IMR-90 (cell line): Measurements from ENCODE around the gene INHBE. TPM values are rescaled to one million over a fixed set of nuclear protein-coding genes. Genes with fewer than 3 reads are reported as not detected.

ENCODE experiments used
- ATAC-seq: fragments of 200-7000 bp; cut with Tn5 transposase; 2 replicates; pipeline ENCODE4 v1.9.1; 2020; ENCODE audit warnings: low read depth, mild to moderate bottlenecking, moderate library complexity
- BruUV-seq: library from RNA; stranded (reverse); fragments of 400-500 nt; replicated peaks from 2 replicates; lab custom pipeline; 2021; lab: Mats Ljungman, UMichigan
- CTCF ChIA-PET: fragments of 300-600 bp; formaldehyde crosslinking; extraction: SDS; loops from one replicate; lab custom pipeline; 2021; ENCODE audit warnings: antibody characterized with exemption; lab: Yijun Ruan, JAX
- POLR2A ChIA-PET: fragments of 300-600 bp; sonication (Branson Sonifier 250); formaldehyde crosslinking; loops from one replicate; lab custom pipeline; 2022; ENCODE audit warnings: antibody characterized with exemption; ENCODE audit not compliant: unreplicated experiment; lab: Charles Lee
- DNase-seq: peaks from one replicate; pipeline ENCODE4 v3.0.0; 2013
- H2AFZ ChIP-seq: replicated peaks from 2 replicates; pipeline ENCODE3; 2013; ENCODE audit warnings: low read length, mild to moderate bottlenecking; ENCODE audit not compliant: poor library complexity
- H2AK5ac ChIP-seq: 2 replicates; pipeline ENCODE4 v1.6.1; 2013; ENCODE audit warnings: low read depth, low read length, inconsistent platforms
- H2AK9ac ChIP-seq: replicated peaks from 2 replicates; pipeline ENCODE3; 2013; ENCODE audit warnings: mild to moderate bottlenecking, low read depth, low read length, moderate library complexity; ENCODE audit not compliant: poor library complexity
- H2BK120ac ChIP-seq: 2 replicates; pipeline ENCODE4 v1.6.1; 2013; ENCODE audit warnings: low read depth, low read length, inconsistent platforms
- H2BK15ac ChIP-seq: 3 replicates; pipeline ENCODE4 v1.6.1; 2013; ENCODE audit warnings: low read depth, low read length, inconsistent platforms
- H2BK20ac ChIP-seq: 2 replicates; pipeline ENCODE4 v1.6.1; 2013; ENCODE audit warnings: low read depth, mild to moderate bottlenecking, inconsistent platforms, low read length, moderate library complexity
- H2BK5ac ChIP-seq: 2 replicates; pipeline ENCODE4 v1.6.1; 2013; ENCODE audit warnings: mild to moderate bottlenecking, low read depth, low read length, inconsistent platforms; ENCODE audit not compliant: poor library complexity, severe bottlenecking
- H3K14ac ChIP-seq: replicated peaks from 2 replicates; pipeline ENCODE4 v1.6.1; 2013; ENCODE audit warnings: low read depth, low read length, inconsistent platforms
- H3K18ac ChIP-seq: 2 replicates; pipeline ENCODE4 v1.6.1; 2013; ENCODE audit warnings: low read depth, low read length, control low read depth
- H3K23ac ChIP-seq: 2 replicates; pipeline ENCODE4 v1.6.1; 2013; ENCODE audit warnings: low read depth, low read length, inconsistent platforms
- H3K27ac ChIP-seq: 2 replicates; pipeline ENCODE4 v1.5.1; 2013; ENCODE audit warnings: mild to moderate bottlenecking, control low read depth, low read length; ENCODE audit not compliant: insufficient read depth
- H3K27me3 ChIP-seq: 2 replicates; pipeline ENCODE4 v1.6.1; 2013; ENCODE audit warnings: low read length; ENCODE audit not compliant: control insufficient read depth, insufficient read depth
- H3K36me3 ChIP-seq: 2 replicates; pipeline ENCODE4 v1.6.1; 2013; ENCODE audit warnings: low read length, mixed read lengths; ENCODE audit not compliant: control insufficient read depth, insufficient read depth
- H3K4ac ChIP-seq: 2 replicates; pipeline ENCODE4 v1.6.1; 2013; ENCODE audit warnings: low read depth, low read length, inconsistent platforms
- H3K4me1 ChIP-seq: 2 replicates; pipeline ENCODE4 v1.6.1; 2013; ENCODE audit warnings: low read length, mixed read lengths; ENCODE audit not compliant: control insufficient read depth, insufficient read depth
- H3K4me2 ChIP-seq: 2 replicates; pipeline ENCODE4 v1.6.1; 2013; ENCODE audit warnings: low read depth, mild to moderate bottlenecking, control low read depth, low read length, moderate library complexity
- H3K4me3 ChIP-seq: 2 replicates; pipeline ENCODE4 v1.5.1; 2013; ENCODE audit warnings: low read depth, mild to moderate bottlenecking, control low read depth, low read length, moderate library complexity; ENCODE audit not compliant: insufficient read depth
- H3K56ac ChIP-seq: 2 replicates; pipeline ENCODE4 v1.6.1; 2013; ENCODE audit warnings: low read length, inconsistent platforms; ENCODE audit not compliant: insufficient read depth; ENCODE audit errors: extremely low read depth
- H3K79me1 ChIP-seq, 2 experiments: 2 replicates each; pipeline ENCODE4 v1.6.1; 2013; ENCODE audit warnings: low read length in 2 of 2, inconsistent platforms in 1 of 2, low read depth in 1 of 2
- H3K9ac ChIP-seq: 2 replicates; pipeline ENCODE4 v1.6.1; 2013; ENCODE audit warnings: low read depth, low read length, control low read depth
- H3K9me1 ChIP-seq: 2 replicates; pipeline ENCODE4 v1.6.1; 2013; ENCODE audit warnings: low read length, inconsistent platforms; ENCODE audit not compliant: insufficient read depth
- H3K9me3 ChIP-seq: 2 replicates; pipeline ENCODE4 v1.6.1; 2013; ENCODE audit warnings: low read length; ENCODE audit not compliant: control insufficient read depth, insufficient read depth
- H4K20me1 ChIP-seq: 2 replicates; pipeline ENCODE4 v1.6.1; 2013; ENCODE audit warnings: low read length, inconsistent platforms; ENCODE audit not compliant: insufficient read depth
- H4K5ac ChIP-seq: 2 replicates; pipeline ENCODE4 v1.6.1; 2013; ENCODE audit warnings: mild to moderate bottlenecking, low read depth, low read length, control low read depth
- H4K8ac ChIP-seq, 2 experiments: 2 replicates each; pipeline ENCODE4 v1.6.1; 2013; ENCODE audit warnings: low read depth in 2 of 2, low read length in 2 of 2, control low read depth in 1 of 2, inconsistent platforms in 1 of 2
- H4K91ac ChIP-seq: 2 replicates; pipeline ENCODE4 v1.6.1; 2013; ENCODE audit warnings: low read depth, low read length, inconsistent platforms; ENCODE audit not compliant: insufficient read depth
- BHLHE40 ChIP-seq: fragments of 150-350 bp; IDR thresholded peaks from 2 replicates; pipeline ENCODE4 v1.6.1; 2016; ENCODE audit warnings: mild to moderate bottlenecking, low read depth, low read length
- CEBPB ChIP-seq: IDR thresholded peaks from 2 replicates; pipeline ENCODE4 v1.6.1; 2012; ENCODE audit warnings: low read depth, low read length, improper control_type of control experiment
- CHD1 ChIP-seq: IDR thresholded peaks from 2 replicates; pipeline ENCODE4 v1.6.1; 2012; ENCODE audit warnings: low read depth, low read length, improper control_type of control experiment
- ELK1 ChIP-seq: fragments of 150-350 bp; IDR thresholded peaks from 2 replicates; pipeline ENCODE4 v1.6.1; 2016; ENCODE audit warnings: low read depth, mild to moderate bottlenecking, low read length, moderate library complexity, borderline replicate concordance
- FOS ChIP-seq: fragments of 150-350 bp; IDR thresholded peaks from 2 replicates; pipeline ENCODE4 v1.6.1; 2016; ENCODE audit warnings: low read depth, low read length
- MAFK ChIP-seq: IDR thresholded peaks from 2 replicates; pipeline ENCODE4 v1.6.1; 2012; ENCODE audit warnings: low read depth, low read length, improper control_type of control experiment
- MXI1 ChIP-seq: IDR thresholded peaks from 2 replicates; pipeline ENCODE4 v1.6.1; 2012; ENCODE audit warnings: low read depth, mild to moderate bottlenecking, low read length, moderate library complexity, borderline replicate concordance
- RAD21 ChIP-seq: IDR thresholded peaks from 2 replicates; pipeline ENCODE4 v1.6.1; 2012; ENCODE audit warnings: low read length, improper control_type of control experiment
- SMC3 ChIP-seq: fragments of 150-350 bp; IDR thresholded peaks from 2 replicates; pipeline ENCODE4 v1.6.1; 2016; ENCODE audit warnings: low read depth, mild to moderate bottlenecking, antibody characterized with exemption, low read length, moderate library complexity
- WGBS, 2 experiments: methylation state at CpG; one replicate each; pipeline versions ENCODE4 v1.1.5 to v1.1.7; 2013; ENCODE audit warnings: missing lambda C conversion rate in 2 of 2; ENCODE audit not compliant: insufficient read length in 1 of 2; ENCODE audit errors: extremely low coverage in 2 of 2; 5-methylcytosine and 5-hydroxymethylcytosine counted together
- dilution Hi-C: fragments of 300-500 bp; cut with HindIII; formaldehyde crosslinking; loops from one replicate; pipeline ENCODE4 v1.14.3; 2018; ENCODE audit warnings: low sequenced_read_pairs; ENCODE audit not compliant: unreplicated experiment
- in situ Hi-C: fragments of 300-500 bp; cut with MboI; formaldehyde crosslinking; loops from 3 replicates; pipeline ENCODE4 v1.14.3; 2019; ENCODE audit warnings: low sequenced_read_pairs, inconsistent platforms, mixed read lengths
- intact Hi-C: fragments of 100-400 bp; cut with micrococcal nuclease; formaldehyde crosslinking; loops from 2 replicates; pipeline ENCODE4 v1.10.0; 2022
- polyA plus RNA-seq, 3 experiments: library from polyadenylated mRNA; depleted of rRNA; stranded (reverse); fragments of >200 nt; gene quantifications; 2 replicates each; pipeline ENCODE4 v1.2.3, GENCODE V29; 2012; ENCODE audit warnings: low replicate concordance in 1 of 3
- total RNA-seq: library from RNA; depleted of rRNA; stranded (reverse); fragments of >200 nt; gene quantifications from 2 replicates; pipeline ENCODE4 v1.2.3, GENCODE V29; 2012

Gene INHBE
- total and polyA plus RNA-seq, 2 of the 4 experiments (the other 2 are of a cell fraction) = 0.90 to 1.7 TPM

- Histone ChIP-seq H4K5ac (no peak overlapping the region), H3K4me2 (no peak overlapping the region), H2AK9ac (no peak overlapping the region), H3K9me1 (peaks cover 14% of the 10 kb centered on the region), H4K91ac (no peak overlapping the region), H3K9me3 (no peaks in the 10 kb centered on the region), H3K23ac (no peak overlapping the region), H3K27ac (no peak overlapping the region), H3K79me1 (peaks cover 45 to 50% of the 10 kb centered on the region in 2 experiments), H2BK15ac (no peak overlapping the region), H2BK5ac (no peak overlapping the region), H3K18ac (no peak overlapping the region), H4K8ac (no peak overlapping the region), H3K14ac (no peak overlapping the region), H3K27me3 (no peaks in the 10 kb centered on the region), H3K56ac (no peak overlapping the region), H3K36me3 (peaks cover 57% of the 10 kb centered on the region), H2BK120ac (no peak overlapping the region), H4K20me1 (peaks cover 22% of the 10 kb centered on the region; the same call in 1 of the 2 replicates), H2AK5ac (no peak overlapping the region), H3K4ac (no peak overlapping the region), H3K4me1 (no peaks in the 10 kb centered on the region), H2BK20ac (no peak overlapping the region), H2AFZ (no peak overlapping the region), H3K4me3 (no peak overlapping the region), H3K9ac (no peak overlapping the region)
- TF ChIP-seq CEBPB = no peak
- no peak for TF ChIP-seq CHD1
- no peak for TF ChIP-seq ELK1
- TF ChIP-seq MXI1 = no peak
- TF ChIP-seq FOS = no peak
- TF ChIP-seq MAFK = no peak
- TF ChIP-seq SMC3 = no peak
- TF ChIP-seq BHLHE40 = no peak
- no peak for TF ChIP-seq RAD21
- WGBS, 2 experiments = 93% methylated on average over 3 of the region's 11 CpGs; no CpG with 5 or more reads in 1 of the 2 experiments
- CTCF ChIA-PET = no interaction called here
- dilution Hi-C loops (no loop called here), intact Hi-C loops (no loop called here), in situ Hi-C loops (no loop called here)
- no TSS peak for BruUV-seq
- no peak for DNase-seq
- POLR2A ChIA-PET = no interaction called here
- no peak for ATAC-seq
Measured at GRCh38 chr12:57500213-57500612, 45.1 kb downstream of the INHBE start.
